Measurements from ENCODE around the gene SERPINA6.
"Not testable (repeated sequence)": the region's sequence is repeated elsewhere in the genome, so short reads cannot be mapped to it uniquely, and the experiment has no call there.

The SERPINA6 gene

DNA sequence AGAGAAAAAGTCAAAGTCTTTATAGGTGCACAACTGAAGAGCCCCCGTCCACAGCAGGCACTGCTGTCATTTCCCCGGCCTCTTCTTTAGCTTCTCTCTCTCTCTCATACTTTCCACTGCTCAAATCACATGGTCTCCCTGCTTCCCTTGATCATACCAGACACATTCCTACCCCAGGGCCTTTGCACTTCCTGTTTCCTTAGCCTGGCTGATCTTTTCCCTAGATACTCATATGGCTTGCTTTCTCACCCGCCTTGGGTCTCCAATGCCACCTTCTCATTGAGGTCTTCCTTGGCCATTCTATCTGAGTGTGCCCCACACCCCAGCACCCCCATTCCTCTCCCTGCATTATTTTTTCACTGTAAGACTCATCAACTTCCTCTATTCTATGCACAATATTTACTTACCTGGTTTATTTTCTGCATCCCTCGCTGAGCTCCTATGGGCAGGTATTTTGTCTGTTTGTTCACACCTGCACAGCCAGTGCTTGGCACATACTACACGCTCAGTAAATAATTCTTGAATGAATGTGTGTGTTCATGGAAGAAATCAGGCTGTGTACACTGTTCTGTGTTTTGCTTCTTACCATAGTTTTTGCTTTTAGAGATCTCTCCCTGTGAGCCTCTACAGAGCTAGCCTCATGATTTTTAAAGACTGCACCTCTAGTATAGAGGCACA lies 33.4 kb upstream of the SERPINA6 start:
- H3K9me3 Mint-ChIP-seq, result peaks cover 19% of the 10 kb centered on the region
- no peak for DNase-seq
- H3K27me3 Mint-ChIP-seq (ENCODE audit: low read depth, poor library complexity), result peaks cover 27% of the 10 kb centered on the region
- H3K4me1 Mint-ChIP-seq, result no peaks in the 10 kb centered on the region
- H3K36me3 Mint-ChIP-seq (ENCODE audit: low read depth), result no peaks in the 10 kb centered on the region
- H3K4me3 Mint-ChIP-seq, result no peak overlapping the region
- H3K27ac Mint-ChIP-seq, result no peak overlapping the region
- TF ChIP-seq, protein P1, sequence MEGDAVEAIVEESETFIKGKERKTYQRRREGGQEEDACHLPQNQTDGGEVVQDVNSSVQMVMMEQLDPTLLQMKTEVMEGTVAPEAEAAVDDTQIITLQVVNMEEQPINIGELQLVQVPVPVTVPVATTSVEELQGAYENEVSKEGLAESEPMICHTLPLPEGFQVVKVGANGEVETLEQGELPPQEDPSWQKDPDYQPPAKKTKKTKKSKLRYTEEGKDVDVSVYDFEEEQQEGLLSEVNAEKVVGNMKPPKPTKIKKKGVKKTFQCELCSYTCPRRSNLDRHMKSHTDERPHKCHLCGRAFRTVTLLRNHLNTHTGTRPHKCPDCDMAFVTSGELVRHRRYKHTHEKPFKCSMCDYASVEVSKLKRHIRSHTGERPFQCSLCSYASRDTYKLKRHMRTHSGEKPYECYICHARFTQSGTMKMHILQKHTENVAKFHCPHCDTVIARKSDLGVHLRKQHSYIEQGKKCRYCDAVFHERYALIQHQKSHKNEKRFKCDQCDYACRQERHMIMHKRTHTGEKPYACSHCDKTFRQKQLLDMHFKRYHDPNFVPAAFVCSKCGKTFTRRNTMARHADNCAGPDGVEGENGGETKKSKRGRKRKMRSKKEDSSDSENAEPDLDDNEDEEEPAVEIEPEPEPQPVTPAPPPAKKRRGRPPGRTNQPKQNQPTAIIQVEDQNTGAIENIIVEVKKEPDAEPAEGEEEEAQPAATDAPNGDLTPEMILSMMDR (IDR thresholded peaks at IDR 0.05), result no peak

DNA sequence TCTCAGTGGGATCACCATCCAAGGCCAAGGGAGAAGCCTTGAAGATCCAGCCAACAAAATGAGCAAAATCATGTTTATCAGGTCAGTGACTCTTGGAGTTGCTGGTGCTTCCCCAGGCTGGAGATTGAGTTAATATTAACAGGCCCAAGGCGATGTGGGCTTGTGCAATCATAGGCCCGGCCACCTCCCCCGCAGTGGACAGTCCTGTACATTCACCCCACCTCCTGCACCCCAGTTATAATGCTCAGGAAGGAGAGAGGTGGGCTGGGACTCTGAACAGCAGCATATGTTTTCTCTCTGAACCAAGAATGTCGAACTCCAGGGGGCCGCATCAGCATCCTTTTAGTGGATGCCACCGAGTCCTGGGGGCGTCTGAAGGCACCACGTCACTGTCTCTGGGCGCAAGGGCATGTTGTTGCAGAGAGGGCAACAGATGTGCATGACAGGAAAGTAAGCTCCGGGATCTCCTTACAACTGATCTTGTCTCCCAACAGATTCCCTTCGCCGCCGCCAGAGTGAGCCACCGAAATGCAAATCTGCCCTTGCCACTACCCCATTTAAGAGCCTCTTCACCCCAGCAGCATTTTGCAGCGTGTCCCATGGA lies 32.2 kb upstream of the SERPINA6 start:
- no peaks in the 10 kb centered on the region for H3K36me3 Mint-ChIP-seq (ENCODE audit: low read depth)
- TF ChIP-seq, protein P1 (IDR thresholded peaks at IDR 0.05), result no peak
- DNase-seq, result peak; percentile 32
- peaks cover 20% of the 10 kb centered on the region for H3K9me3 Mint-ChIP-seq
- no peaks in the 10 kb centered on the region for H3K4me1 Mint-ChIP-seq
- H3K27ac Mint-ChIP-seq, result no peak overlapping the region
- no peak overlapping the region for H3K4me3 Mint-ChIP-seq
- H3K27me3 Mint-ChIP-seq (ENCODE audit: low read depth, poor library complexity), result peaks cover 30% of the 10 kb centered on the region

DNA sequence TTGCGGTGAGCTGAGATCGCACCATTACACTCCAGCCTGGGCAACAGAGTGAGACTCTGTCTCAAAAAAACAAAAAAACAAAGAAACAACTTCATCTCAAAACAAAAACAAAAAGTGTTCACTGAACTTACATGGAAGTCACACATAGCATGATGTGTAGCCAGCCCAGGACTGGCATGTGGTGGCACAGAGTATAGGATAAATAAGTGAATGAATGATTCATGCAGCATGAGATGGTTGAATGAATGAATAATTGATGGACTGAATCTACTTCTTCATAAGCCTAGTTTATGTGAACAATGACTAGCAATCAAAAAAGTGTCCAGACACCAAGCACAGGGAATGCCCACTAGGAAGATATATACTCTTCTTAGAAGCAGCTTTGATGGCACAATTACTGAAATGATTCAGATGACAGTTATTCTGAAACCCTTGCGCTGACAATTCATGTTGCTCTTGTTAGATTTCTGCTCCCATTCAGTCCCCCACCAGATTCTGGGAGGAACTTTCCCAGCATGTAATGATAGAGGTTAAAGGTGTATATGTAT lies 31.6 kb upstream of the SERPINA6 start:
- Mint-ChIP-seq H3K27me3 (ENCODE audit: low read depth, poor library complexity) (peaks cover 35% of the 10 kb centered on the region), H3K4me3 (no peak overlapping the region), H3K4me1 (no peaks in the 10 kb centered on the region), H3K36me3 (ENCODE audit: low read depth) (no peaks in the 10 kb centered on the region), H3K27ac (no peak overlapping the region), H3K9me3 (peaks cover 20% of the 10 kb centered on the region)
- no peak for DNase-seq
- TF ChIP-seq, protein P1 (IDR thresholded peaks at IDR 0.05), result no peak

DNA sequence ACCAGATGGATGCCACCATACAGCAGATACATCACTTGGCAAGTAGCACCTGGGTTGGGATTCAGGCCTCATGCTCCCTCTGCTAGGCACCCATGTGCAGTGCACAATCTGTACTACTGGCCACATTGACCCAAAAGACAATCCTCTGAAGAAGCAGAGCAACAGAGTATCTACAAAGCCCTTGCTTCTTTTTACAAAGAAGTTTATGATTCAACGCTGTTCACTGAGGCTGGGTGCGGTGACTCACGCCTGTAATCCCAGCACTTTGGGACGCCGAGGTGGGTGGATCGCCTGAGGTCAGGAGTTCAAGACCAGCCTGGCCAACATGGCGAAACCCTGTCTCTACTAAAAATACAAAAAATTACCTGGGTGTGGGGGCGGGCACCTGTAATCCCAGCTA lies 31.1 kb upstream of the SERPINA6 start:
- not testable (repeated sequence) for H3K36me3 Mint-ChIP-seq (ENCODE audit: low read depth); H3K4me3 Mint-ChIP-seq; DNase-seq; H3K27ac Mint-ChIP-seq; H3K4me1 Mint-ChIP-seq
- Mint-ChIP-seq H3K9me3 (peaks cover 21% of the 10 kb centered on the region), H3K27me3 (ENCODE audit: low read depth, poor library complexity) (peaks cover 41% of the 10 kb centered on the region)

DNA sequence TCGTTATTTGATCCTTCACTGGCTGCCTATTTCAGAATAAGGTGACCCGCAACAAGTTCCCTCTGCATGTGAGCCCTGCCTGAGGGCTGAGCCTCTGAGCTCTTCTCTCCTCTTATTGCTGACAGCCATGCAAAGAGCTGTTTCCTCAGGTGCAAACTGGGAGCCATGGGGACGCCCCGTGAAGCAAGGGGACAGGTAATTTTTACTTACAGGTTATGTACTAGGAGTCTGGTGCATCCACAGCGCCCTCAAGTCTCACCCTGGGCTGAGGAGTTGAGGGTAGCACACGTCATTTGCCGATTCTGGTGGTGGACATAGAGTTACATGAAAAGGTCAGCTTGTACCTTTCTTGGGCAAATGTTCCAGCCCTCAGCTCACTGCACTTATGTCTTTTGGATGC lies 26.1 kb upstream of the SERPINA6 start:
- no peaks in the 10 kb centered on the region for H3K36me3 Mint-ChIP-seq (ENCODE audit: low read depth)
- TF ChIP-seq, protein P1 (IDR thresholded peaks at IDR 0.05), result no peak
- no peak overlapping the region for H3K27ac Mint-ChIP-seq
- H3K4me1 Mint-ChIP-seq, result no peaks in the 10 kb centered on the region
- H3K27me3 Mint-ChIP-seq (ENCODE audit: low read depth, poor library complexity), result peaks cover 24% of the 10 kb centered on the region
- DNase-seq, result no peak
- no peak overlapping the region for H3K4me3 Mint-ChIP-seq
- H3K9me3 Mint-ChIP-seq, result peaks cover 27% of the 10 kb centered on the region

DNA sequence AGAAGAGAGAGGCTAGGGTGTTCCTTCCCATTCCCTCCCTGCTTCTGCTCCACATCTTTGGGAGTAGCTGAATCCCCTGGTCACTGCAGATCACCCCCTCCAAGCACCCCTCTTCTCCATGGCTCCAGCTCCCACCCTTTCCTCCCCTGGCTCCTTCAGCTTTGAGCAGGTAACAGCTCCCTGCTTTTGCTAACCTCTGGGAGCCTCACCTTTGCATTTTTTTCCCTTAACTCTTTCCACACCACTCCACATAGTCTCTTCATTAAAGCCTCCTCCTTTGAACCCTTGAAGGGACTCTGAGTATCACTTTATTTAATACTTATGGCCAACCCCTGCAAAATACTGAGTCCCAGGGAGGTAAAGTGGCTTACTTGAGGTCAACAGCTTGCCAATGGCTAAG lies 25.7 kb upstream of the SERPINA6 start:
- H3K9me3 Mint-ChIP-seq, result peaks cover 27% of the 10 kb centered on the region
- H3K4me1 Mint-ChIP-seq, result no peaks in the 10 kb centered on the region
- no peak for DNase-seq
- H3K27me3 Mint-ChIP-seq (ENCODE audit: low read depth, poor library complexity), result peaks cover 21% of the 10 kb centered on the region
- H3K4me3 Mint-ChIP-seq, result no peak overlapping the region
- TF ChIP-seq, protein P1 (IDR thresholded peaks at IDR 0.05), result no peak
- no peaks in the 10 kb centered on the region for H3K36me3 Mint-ChIP-seq (ENCODE audit: low read depth)
- no peak overlapping the region for H3K27ac Mint-ChIP-seq
